HEK293 (cell line): Measurements from ENCODE around the gene TCTN1.

ENCODE experiments used
- CTCF ChIA-PET: fragments of 350-600 bp; formaldehyde crosslinking; extraction: SDS; loops from one replicate; lab custom pipeline; 2021; ENCODE audit warnings: antibody characterized with exemption; lab: Yijun Ruan, JAX
- POLR2A ChIA-PET: fragments of 300-600 bp; formaldehyde crosslinking; extraction: SDS; loops from one replicate; lab custom pipeline; 2020; ENCODE audit warnings: antibody characterized with exemption, inconsistent platforms; lab: Yijun Ruan, JAX
- H3K27ac ChIP-seq: fragments of 200-500 bp; sonication (Bioruptor generic); 2 replicates; pipeline ENCODE4 v1.5.1; 2014; ENCODE audit warnings: low read depth, low read length, control low read depth, inconsistent platforms; ENCODE audit errors: extremely low read depth
- H3K36me3 ChIP-seq, 2 experiments: fragments of 200-500 bp in 1 of 2; sonication (Bioruptor generic) in 1 of 2; 1 replicate in 1 of 2; 2 replicates in 1 of 2; pipeline ENCODE4 v1.5.1; 2014 to 2017; ENCODE audit warnings: inconsistent platforms in 2 of 2, low read length in 2 of 2; ENCODE audit not compliant: control insufficient read depth in 2 of 2, insufficient read depth in 1 of 2
- H3K4me1 ChIP-seq: fragments of 200-500 bp; sonication (Bioruptor generic); 2 replicates; pipeline ENCODE4 v1.5.1; 2014; ENCODE audit warnings: mild to moderate bottlenecking, low read length, inconsistent platforms; ENCODE audit not compliant: control insufficient read depth, insufficient read depth
- H3K4me3 ChIP-seq: 2 replicates; pipeline ENCODE4 v1.5.1; 2011; ENCODE audit warnings: low read depth, mild to moderate bottlenecking, control low read depth, low read length, moderate library complexity
- H3K9me3 ChIP-seq: fragments of 200-500 bp; sonication (Bioruptor generic); 2 replicates; pipeline ENCODE4 v1.5.1; 2014; ENCODE audit warnings: low read depth, low read length, inconsistent platforms; ENCODE audit not compliant: control insufficient read depth, insufficient read depth
- BCL11B ChIP-seq: fragments of 450-650 bp; formaldehyde crosslinking; IDR thresholded peaks from 2 replicates; pipeline ENCODE4 v1.5.1; 2016; ENCODE audit warnings: low read depth, missing biosample characterization, missing genetic modification characterization
- KLF10 ChIP-seq: fragments of 450-650 bp; IDR thresholded peaks from 2 replicates; pipeline ENCODE4 v1.5.1; 2018; ENCODE audit warnings: missing biosample characterization, mild to moderate bottlenecking, missing genetic modification characterization
- PRDM6 ChIP-seq: fragments of 450-650 bp; formaldehyde crosslinking; IDR thresholded peaks from 2 replicates; pipeline ENCODE4 v1.5.1; 2017; ENCODE audit warnings: missing biosample characterization, missing genetic modification characterization
- SP7 ChIP-seq: fragments of 450-650 bp; formaldehyde crosslinking; IDR thresholded peaks from 2 replicates; pipeline ENCODE4 v1.5.1; 2016; ENCODE audit warnings: missing biosample characterization, missing genetic modification characterization
- TCF7L2 ChIP-seq: IDR thresholded peaks from 2 replicates; pipeline ENCODE4 v1.6.1; 2011; ENCODE audit warnings: low read depth, mild to moderate bottlenecking, inconsistent platforms, low read length, moderate library complexity, borderline replicate concordance
- TSHZ1 ChIP-seq: fragments of 450-650 bp; formaldehyde crosslinking; IDR thresholded peaks from 2 replicates; pipeline ENCODE4 v1.5.1; 2016; ENCODE audit warnings: missing biosample characterization, missing genetic modification characterization, borderline replicate concordance
- ZBTB17 ChIP-seq: fragments of 450-650 bp; formaldehyde crosslinking; IDR thresholded peaks from 2 replicates; pipeline ENCODE4 v1.5.1; 2016; ENCODE audit warnings: missing biosample characterization, missing genetic modification characterization
- ZFP3 ChIP-seq: fragments of 450-650 bp; formaldehyde crosslinking; IDR thresholded peaks from 2 replicates; pipeline ENCODE4 v1.5.1; 2016; ENCODE audit warnings: low read depth, missing biosample characterization, missing genetic modification characterization
- ZNF10 ChIP-seq: fragments of 450-650 bp; formaldehyde crosslinking; IDR thresholded peaks from 2 replicates; pipeline ENCODE4 v1.5.1; 2017; ENCODE audit warnings: missing biosample characterization, missing genetic modification characterization
- ZNF2 ChIP-seq: fragments of 450-650 bp; formaldehyde crosslinking; IDR thresholded peaks from 2 replicates; pipeline ENCODE4 v1.5.1; 2016; ENCODE audit warnings: missing biosample characterization, missing genetic modification characterization
- ZNF426 ChIP-seq: fragments of 450-650 bp; formaldehyde crosslinking; IDR thresholded peaks from 2 replicates; pipeline ENCODE4 v1.5.1; 2017; ENCODE audit warnings: missing biosample characterization, missing genetic modification characterization, mild to moderate bottlenecking, inconsistent platforms, moderate library complexity
- ZNF560 ChIP-seq: fragments of 450-650 bp; formaldehyde crosslinking; IDR thresholded peaks from 2 replicates; pipeline ENCODE4 v1.5.1; 2017; ENCODE audit warnings: missing biosample characterization, missing genetic modification characterization, borderline replicate concordance
- ZNF600 ChIP-seq: fragments of 450-650 bp; formaldehyde crosslinking; IDR thresholded peaks from 2 replicates; pipeline ENCODE4 v1.5.1; 2016; ENCODE audit warnings: missing biosample characterization, missing genetic modification characterization
- ZNF843 ChIP-seq: fragments of 450-650 bp; formaldehyde crosslinking; IDR thresholded peaks from 2 replicates; pipeline ENCODE4 v1.5.1; 2016; ENCODE audit warnings: missing biosample characterization, missing genetic modification characterization

Gene TCTN1

DNA sequence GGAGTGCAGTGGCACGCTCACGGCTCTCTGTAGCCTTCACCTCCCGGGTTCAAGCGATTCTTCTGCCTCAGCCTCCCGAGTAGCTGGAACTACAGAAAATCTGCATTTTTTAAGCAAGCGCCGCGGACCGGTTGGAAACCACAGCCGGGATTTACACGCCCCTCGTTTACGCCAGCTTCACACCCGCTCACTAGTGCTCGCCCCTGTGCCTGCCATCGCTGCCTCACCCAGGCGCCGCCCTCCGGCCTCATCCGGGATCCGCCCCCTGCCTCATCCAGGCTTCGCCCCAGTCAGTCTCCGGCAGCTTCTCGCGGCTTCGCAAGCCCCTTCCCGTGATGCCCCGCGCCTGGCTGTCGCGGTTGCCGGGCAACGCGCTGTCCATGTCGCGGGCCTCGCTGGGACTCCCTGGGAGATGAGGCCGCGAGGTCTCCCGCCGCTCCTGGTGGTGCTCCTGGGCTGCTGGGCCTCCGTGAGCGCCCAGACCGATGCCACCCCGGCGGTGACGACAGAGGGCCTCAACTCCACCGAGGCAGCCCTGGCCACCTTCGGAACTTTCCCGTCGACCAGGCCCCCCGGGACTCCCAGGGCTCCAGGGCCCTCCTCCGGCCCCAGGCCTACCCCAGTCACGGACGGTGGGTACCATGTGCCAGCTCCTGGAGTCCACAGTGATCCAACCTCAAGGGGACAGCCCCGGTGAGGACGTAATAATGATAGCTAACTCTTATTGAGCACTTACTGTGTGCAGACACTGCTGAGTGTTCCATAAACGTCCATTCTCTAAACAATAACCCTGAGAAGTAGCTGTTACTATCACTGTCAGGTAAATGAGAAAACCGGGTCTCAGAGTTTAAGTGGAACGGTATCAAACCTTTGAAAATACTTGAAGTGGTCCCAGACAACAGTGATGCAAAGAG lies at the start of gene TCTN1 (continued):
- no peak for TF ChIP-seq ZNF560 (tag by site-specific recombination)
- no peak for TF ChIP-seq ZNF426
- no peak for TF ChIP-seq ZFP3 (tag by site-specific recombination)
- TF ChIP-seq KLF10, result no peak
- no peak for TF ChIP-seq TCF7L2

DNA sequence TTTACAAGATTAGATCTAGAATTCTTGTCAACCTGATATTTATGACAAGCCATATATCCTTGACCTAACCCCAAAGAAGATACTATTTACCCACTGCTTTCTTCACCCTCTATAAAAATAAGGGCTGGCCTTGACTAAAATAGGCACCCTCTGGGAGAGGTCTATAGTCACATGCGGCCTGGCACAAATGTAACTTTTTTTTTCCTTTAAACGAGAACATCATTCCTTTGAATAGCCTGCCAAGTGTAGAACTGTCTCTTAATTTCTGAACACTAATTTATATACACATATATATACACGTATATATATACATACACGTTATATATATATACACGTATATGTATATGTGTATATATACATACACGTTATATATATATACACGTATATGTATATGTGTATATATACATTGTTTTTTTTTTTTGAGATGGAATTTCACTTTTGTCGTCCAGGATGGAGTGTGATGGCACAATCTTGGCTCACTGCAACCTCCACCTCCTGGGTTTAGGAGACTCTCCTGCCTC lies 49.4 kb upstream of the TCTN1 start:
- H3K4me3 ChIP-seq, result no peak overlapping the region
- H3K36me3 ChIP-seq, result no peaks in the 10 kb centered on the region; a peak in 1 of 3 replicates
- peaks cover 13% of the 10 kb centered on the region for H3K4me1 ChIP-seq
- POLR2A ChIA-PET, result no interaction called here
- no peaks in the 10 kb centered on the region; the same call in 1 of the 2 replicates for H3K9me3 ChIP-seq
- CTCF ChIA-PET, result interaction anchor here (1.7 kb wide), 1 partner anchor 16 kb away, joined by 5 read pairs; no protein-coding TSS in a partner anchor
- no peak for TF ChIP-seq ZNF2
- TF ChIP-seq PRDM6 (tag by site-specific recombination), result peak; percentile 3; the same call in 1 of the 2 replicates
- TF ChIP-seq SP7 (tag by site-specific recombination), result peak; percentile 73
- TF ChIP-seq ZNF600 (tag by site-specific recombination), result peak; percentile 57
- TF ChIP-seq ZNF843 (tag by site-specific recombination), result 0 out of 2 replicates have a peak, but pooled peaks have one; percentile 22
- TF ChIP-seq TSHZ1, result no peak
- H3K27ac ChIP-seq, result no peak overlapping the region

DNA sequence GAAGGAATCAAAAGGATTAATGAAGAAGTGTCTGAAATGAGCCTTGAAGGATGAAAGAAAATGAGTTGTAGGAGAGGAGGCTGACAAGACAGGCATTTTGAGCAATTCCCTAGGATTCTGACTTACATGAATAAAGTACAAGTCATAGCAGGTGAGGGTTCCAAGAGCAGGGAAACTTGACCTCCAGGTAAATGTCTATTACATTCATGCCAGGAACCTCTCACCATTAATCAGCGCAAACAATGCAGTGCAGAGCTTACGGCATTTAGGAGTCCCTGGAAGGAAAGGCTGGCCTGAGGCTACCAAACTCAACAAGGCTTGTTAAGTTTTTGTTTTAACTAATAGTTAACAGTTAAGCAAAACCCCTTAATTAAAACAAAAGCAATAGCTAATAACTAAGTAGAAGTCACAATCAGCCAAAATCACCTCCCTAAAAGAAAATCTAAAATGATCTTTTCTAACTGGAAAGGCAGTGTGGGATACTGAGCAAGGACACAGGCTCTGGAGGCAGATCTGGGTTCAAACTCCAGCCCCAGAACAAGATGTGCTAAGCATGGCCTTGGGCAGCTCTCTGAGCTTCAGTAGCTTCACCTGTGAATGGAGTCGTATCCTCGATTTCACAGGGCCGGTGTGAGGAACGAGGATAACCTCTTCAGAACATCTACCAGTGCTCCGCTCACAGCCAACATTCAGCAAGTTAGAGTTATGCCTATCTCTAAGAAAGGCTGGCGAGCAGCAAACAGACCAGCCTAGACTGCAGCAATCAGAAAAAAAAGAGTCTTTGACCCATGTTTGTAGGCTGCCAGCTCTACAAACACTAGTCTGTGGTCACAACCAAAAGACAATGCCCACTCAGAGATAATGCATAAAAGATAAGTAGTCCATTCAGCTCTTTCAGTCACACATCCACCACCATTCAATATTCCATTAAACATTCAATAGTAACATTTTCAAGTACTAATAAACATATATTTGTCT lies 47.7 kb upstream of the TCTN1 start:
- peaks cover 13% of the 10 kb centered on the region for H3K4me1 ChIP-seq
- TF ChIP-seq ZBTB17, result peak; percentile 81
- no peak for TF ChIP-seq BCL11B
- TF ChIP-seq ZNF10 (tag by site-specific recombination), result 0 out of 2 replicates have a peak, but pooled peaks have one; percentile 33
- TF ChIP-seq ZNF600 (tag by site-specific recombination), result 0 out of 2 replicates have a peak, but pooled peaks have one; percentile 38
- CTCF ChIA-PET, result interaction anchor here (0.6 to 1.7 kb wide), 4 partner anchors 14 to 263 kb away, joined by 3 to 7 read pairs (median 4); no protein-coding TSS in a partner anchor

More for the DNA sequence above, 47.7 kb upstream of the TCTN1 start:
- Histone ChIP-seq H3K27ac (no peak overlapping the region), H3K4me3 (no peak overlapping the region), H3K9me3 (no peaks in the 10 kb centered on the region; the same call in 1 of the 2 replicates), H3K36me3 (no peaks in the 10 kb centered on the region; a peak in 1 of 3 replicates)
- POLR2A ChIA-PET, result interaction anchor here (1.8 kb wide), 1 partner anchor 48 kb away, joined by 5 read pairs; the partner anchor contains the start of gene TCTN1
